ENCODE results near the gene RECQL.

The RECQL gene, protein sequence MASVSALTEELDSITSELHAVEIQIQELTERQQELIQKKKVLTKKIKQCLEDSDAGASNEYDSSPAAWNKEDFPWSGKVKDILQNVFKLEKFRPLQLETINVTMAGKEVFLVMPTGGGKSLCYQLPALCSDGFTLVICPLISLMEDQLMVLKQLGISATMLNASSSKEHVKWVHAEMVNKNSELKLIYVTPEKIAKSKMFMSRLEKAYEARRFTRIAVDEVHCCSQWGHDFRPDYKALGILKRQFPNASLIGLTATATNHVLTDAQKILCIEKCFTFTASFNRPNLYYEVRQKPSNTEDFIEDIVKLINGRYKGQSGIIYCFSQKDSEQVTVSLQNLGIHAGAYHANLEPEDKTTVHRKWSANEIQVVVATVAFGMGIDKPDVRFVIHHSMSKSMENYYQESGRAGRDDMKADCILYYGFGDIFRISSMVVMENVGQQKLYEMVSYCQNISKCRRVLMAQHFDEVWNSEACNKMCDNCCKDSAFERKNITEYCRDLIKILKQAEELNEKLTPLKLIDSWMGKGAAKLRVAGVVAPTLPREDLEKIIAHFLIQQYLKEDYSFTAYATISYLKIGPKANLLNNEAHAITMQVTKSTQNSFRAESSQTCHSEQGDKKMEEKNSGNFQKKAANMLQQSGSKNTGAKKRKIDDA

DNA sequence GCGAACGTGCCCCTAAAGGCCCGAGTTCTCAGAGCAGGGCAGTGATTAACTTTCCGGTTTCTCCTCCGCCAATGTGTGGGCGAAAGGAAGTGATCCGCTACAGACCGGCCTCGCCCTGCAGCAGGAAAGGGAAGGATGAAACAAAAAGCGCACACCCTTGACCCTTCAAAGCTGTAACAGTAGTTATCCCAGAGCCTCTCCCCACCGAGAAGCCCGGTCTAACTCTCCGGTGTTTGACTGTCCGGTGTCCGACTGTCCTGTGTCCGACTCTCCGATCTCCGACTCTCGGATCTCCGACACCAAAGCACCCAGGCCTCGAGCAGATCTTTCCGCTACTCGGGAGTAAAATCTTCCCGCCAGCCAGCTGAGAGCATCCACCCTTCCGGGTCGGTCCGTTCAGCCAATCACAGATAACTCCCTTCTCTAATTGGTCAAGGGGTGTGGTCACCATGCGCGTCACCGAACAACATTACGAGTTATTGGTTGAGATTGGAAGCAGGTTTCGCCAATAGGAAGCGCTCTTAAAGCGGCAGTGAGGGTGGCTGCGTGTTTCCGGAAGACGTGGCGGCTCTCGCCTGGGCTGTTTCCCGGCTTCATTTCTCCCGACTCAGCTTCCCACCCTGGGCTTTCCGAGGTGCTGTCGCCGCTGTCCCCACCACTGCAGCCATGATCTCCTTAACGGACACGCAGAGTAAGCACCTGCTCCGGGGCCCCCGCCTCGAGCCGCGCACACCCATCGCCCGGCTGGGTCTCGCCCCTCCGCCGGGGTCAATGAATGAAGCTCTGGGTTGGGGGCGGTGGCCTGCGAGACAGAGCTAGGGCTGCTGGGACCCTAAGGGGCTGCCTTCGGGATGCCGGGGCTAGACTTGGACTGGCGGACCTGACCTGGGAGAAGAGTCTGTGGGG is at the start of gene RECQL, which contains the start of gene GOLT1B:
TSS of gene RECQL (minus strand) at position 378 of the 906 bp plus-strand sequence. CDS start 2,065 bp downstream, outside the sequence.
TSS of gene GOLT1B (plus strand) at position 532 of the 906 bp plus-strand sequence. CDS start at position 667, 135 bp downstream.
- peak; percentile 88 for FAIRE-seq

DNA sequence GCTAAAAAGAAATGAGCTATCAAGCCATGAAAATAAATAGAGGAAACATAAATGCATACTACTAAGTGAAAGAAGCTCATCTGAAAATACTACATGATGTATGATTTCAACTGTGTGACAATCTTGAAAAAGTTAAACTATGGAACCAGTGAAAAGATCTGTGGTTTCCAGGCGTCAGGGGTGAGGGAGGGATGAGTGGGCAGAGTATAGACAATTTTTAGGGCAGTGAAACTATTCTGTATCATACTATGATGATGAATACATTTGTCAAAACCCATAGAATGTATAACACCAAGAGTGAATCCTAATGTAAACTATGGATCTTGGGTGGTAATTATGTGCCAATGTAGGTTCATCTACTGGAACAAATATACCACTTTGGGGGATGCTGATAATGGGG is 46.0 kb upstream of the RECQL start:
- FAIRE-seq = no peak

DNA sequence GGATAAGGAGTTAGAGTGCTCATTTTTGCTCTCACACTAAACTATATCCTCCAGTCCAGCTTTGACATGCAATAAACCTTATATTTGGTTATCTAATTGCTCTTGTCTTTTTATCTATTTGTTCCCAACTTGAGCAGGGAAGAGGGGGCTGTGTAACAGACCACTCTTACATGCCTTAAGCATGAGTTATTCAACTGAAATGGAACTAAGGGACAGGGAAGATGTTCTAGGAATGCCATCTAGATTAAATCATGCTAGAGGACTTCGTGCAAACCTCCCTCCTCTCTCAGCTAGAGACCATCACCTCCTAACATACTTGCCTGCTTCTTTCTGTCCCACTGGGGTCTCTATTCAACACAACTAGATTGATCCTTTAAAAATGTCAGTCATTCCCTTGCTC is 45.3 kb upstream of the RECQL start:
- FAIRE-seq = no peak

DNA sequence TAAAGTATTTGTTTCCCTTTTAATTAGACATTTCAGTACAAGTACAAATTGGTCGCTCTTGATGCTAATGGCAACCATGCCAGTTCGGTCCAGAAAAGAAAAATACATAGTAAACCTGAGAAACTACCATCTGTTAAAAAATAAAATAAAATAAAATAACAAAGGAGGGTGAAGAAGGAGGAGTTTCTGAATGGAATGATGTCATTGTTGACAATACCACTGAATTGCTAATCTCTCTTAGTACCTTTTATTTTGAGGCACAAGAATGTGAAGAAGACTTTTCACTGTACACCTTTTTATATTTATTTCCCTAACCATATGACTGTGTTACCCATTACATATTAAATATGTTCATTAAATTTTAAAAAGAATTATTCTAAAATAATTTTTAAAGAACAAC is 44.1 kb upstream of the RECQL start:
- FAIRE-seq = no peak

DNA sequence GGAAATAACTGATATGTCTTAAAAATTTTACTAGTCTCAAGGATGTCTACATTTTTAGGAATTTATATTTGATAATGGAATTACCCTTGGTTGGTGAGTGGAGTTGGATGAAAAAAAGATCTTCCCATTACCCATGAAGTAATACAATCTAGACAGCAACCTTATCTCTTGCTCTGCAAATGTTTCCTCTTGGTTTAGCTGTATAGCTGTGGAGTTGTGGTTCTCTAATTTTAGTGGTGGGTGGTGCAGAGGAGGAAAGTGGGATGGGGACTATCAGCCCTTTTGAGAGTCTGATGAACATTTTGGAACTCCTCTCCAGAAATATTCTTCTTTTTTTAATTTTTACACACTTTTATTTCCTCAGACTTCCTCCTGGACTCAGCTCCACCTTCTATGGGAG is 41.7 kb upstream of the RECQL start:
- FAIRE-seq = no peak

DNA sequence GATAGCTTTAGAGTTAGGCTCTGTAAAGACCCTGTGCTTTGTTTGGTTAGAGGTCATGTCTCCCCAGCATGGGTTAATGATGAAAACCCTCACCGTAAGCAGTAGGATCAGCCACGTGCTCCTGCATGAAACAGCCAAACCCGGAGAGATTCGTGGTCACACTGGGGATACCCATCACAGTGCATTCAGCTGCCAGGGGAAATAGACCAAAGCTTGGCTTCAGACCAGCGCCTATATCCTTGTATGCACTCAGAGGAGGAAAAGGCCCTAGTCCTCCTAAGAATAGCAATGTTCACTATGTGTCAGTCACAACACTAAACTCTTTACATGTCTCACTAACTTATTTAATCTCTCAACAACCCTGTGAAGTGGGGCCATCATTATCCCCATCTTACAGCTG is 41.0 kb upstream of the RECQL start:
- FAIRE-seq = no peak

DNA sequence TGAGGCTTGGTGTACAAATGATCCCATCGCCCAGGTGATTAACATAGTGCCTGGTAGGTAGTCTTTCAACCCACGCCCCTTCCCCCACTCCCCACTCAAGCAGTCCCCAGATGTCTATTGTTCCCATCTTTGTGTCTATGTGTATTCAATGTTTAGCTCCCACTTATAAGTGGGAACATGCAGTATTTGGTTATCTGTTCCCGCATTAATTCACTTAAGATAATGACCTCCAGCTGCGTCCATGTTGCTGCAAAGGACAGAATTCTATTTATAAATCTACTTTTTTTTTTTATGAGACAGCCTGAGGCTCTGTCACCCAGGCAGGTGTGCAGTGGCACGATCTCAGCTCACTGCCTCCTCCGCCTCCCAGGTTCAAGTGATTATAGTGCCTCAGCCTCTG is 40.3 kb upstream of the RECQL start:
- FAIRE-seq = no peak

DNA sequence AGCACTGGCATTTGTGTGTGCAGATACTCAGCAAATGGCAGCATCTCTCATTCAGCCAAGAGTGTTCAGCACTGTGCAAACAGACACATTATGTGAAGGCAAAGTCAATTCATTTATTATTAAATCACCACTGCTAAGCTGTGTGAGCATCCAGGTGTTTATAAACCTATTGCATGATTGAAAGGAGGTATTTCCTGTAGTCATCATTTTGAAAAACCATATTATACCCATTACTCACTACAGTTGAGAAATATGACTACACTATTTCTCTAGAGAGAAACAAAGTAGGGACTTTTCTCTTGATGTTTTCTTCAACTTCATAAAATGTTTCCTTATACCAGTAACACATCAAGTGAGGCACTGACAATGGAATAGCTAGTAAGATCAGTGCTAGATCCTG is 38.4 kb upstream of the RECQL start:
- no peak for FAIRE-seq

DNA sequence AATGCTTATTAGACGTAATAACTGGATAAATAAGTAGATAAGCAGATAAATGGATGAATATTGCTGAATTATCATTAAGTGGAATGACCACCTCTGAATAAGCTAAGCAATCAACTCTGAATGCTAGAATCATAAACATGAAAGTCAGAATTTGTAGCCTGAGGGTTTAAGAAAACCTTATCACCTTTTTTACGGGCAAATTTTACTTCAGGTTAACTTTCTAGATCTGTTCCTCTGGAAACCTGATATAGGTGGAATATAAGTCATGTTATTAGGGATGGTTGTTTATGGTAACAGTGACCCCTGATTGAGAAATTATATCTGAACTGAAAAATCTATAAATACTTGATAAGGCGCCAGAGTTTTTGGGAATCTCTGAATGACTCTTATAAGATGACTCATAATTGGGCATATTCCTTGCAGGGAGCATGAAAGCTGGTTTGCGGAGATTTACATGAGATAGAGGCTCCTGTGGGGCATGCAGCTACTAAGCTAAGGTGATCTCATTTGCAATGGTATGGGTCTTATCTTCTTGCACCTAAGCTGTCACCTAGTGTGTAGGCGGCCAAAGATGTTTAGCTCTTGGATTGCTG is 36.7 kb upstream of the RECQL start:
- no peak for FAIRE-seq

DNA sequence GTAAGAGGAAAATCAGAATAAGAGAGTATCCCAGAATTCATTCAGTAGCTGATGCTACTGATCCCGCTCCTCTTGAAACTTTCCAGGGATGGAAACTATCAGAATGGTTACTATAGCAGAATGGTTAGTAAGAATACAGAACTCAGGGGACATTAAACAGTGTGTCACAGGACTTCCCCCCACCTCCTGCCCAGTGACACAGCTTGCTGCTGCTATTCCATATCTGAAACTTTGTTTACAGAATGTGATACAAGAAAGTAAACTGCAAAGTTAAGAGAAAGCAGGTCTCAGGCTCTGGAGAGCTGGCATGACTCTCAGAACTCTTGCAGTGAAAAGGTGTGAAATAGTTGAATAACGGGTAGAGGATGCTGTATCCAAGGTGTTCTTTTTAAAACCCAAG is 28.0 kb upstream of the RECQL start:
- no peak for FAIRE-seq

DNA sequence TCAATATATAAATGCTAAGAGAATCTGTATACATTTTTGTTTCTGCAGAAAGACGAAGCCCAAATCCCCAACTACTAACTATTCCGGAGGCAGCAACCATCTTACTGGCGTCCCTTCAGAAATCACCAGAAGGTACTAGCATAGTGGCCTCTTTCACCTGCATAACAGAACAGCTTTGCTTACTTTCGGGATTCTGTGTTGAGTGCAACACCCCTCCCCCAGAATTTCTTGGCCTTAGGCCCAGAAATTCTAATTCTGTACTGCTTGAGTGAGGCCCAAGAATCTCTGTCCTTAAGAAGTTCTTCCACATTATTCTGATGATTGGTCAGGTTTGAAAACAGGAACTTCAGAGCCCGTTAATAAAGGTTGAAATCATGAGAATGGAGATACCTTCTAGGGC is 27.5 kb upstream of the RECQL start:
- FAIRE-seq = no peak

DNA sequence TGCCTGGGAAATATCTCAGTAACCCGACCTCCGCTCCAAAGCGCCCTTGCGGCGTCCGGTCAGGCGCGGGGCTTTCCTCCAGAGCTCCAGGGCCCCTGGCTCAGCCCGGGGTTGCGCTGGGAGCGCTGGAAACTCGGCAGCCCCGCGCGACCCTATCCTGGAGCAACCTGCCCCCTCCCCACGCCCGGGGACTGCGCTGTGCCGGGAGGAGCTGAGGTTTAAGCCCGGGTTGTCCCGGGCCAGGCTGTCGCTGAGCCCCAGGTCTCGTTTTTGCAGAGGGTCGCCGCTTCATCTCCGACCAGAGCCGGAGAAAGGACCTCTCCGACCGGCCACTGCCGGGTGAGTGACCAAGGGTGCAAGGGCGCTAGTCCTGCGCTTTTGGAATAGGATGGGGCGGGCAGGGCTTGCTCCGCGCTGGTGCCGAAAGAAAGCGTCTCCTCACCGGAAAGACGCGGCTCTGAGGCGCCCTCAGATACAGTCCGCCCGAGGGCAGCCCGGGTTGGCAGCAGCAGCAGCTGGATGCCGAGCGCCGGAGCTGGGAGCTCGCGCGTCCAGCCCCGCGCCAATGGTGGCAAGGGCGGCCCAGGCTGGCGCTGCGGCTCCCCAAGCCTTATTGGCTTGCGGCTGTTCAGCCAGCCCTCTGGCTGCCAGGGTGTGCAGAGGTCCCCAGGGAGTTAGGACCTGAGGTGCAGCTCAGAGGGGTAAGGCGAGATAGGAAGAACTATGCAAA is 26.2 kb upstream of the RECQL start:
- no peak for FAIRE-seq

DNA sequence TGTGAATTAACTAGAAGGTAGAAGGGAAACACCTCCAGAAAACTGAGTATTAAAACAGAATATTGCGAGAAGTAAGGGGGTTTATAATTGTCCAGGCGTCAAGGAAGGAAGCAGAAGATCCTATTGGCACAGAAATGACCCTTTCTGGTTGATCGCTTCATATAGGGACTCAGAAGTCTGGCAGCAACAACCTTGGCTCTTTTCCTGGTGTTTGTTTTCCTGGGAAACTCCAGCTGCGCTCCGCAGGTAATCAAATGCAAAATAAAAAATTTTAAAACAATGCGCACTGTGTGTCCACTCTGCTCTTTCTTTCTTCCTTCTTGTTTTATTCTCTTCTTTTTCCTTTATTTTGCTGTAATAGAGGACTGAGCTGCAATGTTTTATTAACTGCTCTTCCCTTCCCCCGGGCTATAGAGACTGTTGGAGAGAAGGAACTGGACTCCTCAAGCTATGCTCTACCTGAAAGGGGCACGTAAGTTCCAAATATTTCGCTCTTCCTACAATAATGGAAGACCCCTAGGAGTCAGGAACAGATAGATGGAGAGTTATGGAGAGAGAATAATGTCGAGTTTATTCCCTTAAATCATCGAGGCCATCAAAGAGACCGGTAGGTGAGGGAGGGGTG is 25.4 kb upstream of the RECQL start:
- FAIRE-seq = no peak

DNA sequence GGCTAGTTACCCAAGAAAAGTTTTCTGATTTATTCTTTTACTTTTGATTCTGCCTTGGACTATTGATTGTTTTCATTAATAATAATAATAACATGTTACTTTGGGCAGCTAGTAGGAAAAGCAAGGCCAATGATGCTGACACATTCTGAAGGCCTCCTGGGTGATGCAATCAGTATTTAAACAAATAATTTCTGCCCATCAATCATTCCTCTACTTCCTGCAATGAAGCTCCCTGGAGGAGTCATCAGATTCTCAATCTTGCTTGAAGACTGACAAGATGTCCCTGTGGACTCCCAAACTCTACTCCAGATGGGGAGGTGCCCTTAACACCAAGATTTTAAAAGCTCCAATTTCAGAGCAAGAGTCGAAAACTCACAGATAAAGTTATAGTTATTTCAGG is 24.6 kb upstream of the RECQL start, which contains the start of gene SPX:
TSS of gene SPX (plus strand) at position 244 of the 400 bp plus-strand sequence. CDS start 177 bp downstream, outside the sequence.
- FAIRE-seq = no peak

DNA sequence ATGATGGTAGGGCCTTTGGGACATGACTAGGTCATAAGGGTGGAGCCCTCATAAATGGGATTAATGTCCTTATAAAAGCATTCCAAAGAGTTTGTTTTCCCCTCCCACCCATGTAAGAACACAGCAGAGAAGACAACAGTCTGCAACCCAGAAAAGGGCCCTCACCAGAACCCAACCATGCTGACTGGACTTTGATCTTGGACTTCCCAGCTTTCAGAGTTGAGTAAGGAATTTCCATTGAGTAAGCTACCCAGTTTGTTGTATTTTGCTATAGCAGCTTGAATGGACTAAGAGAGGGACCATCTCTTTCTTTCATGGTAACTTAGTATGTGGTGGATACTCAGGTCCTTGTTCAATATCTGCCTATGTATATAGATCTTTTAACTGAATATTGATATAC is 21.7 kb upstream of the RECQL start:
- FAIRE-seq = no peak

DNA sequence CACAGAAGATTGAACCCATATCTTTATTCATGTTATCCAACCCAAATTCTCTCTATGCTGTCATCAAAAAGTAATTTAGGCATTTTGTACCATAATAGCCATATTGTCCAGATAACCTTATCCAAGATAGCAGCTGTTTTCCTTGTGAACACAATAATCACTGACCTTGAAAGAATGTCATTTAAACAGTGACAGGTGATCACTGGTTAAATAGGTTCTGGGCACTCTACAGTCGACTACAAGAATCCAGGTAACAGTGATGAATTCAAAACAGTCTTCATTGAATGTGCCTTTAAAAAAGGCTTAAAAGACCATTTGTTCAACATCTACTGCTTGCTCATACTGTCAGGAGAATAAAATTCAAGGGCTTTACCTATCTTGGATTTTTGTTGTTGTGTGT is 20.1 kb upstream of the RECQL start:
- no peak for FAIRE-seq

DNA sequence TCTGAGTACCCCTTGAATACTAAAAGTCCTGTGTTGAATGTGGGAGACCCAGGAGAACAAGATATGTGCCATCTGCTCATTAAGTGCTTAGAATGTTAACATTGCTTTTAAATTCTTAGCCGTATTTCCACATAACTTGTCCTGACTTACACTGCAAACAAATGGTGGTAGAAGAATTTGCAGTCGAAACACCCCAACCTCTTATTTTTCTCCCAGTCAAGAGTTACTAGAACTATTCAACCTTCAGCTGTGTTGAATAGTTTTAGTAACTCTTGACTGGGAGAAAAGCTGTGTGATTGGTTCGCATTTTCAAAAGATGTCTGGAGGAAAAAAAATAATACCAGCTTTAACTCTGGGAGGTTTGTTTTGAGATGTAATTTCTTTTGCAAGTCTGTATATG is 17.0 kb upstream of the RECQL start:
- no peak for FAIRE-seq

DNA sequence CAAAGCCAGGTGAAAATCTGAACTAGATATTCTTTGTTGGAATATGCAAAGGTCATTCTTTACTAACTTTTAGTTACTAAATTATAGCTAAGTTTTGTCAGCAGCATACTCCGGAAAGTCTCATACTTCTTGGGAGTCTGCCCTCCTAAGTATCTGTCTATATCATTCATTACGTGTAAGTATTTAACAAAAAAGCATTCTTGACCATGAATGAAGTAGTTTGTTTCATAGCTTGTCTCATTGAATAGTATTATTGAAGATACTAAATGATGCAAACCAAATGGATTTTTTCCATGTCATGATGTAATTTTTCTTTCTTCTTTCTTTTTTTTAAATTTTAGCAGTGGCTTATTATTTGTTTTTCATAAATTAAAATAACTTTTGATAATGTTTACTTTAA is 14.8 kb upstream of the RECQL start:
- no peak for FAIRE-seq

DNA sequence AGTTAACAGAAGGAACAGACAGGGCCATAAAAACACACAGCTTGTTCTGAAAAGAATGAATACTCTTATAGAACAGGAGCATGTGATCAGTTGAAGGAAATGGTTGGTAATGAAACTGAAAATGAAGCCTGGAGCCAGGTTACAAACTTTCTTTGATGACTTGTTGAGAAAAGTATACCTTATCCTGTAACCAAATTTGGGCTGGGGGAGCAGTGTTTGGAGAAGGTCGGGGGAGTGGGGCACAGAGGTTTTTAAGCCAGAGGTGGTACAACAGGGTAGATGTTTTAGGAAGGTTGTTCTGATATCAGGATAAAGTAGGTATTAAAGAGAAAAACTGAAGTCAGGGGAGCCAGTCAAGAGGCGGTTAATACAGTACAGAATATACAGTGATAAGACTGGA is 8.3 kb upstream of the RECQL start:
- no peak for FAIRE-seq

DNA sequence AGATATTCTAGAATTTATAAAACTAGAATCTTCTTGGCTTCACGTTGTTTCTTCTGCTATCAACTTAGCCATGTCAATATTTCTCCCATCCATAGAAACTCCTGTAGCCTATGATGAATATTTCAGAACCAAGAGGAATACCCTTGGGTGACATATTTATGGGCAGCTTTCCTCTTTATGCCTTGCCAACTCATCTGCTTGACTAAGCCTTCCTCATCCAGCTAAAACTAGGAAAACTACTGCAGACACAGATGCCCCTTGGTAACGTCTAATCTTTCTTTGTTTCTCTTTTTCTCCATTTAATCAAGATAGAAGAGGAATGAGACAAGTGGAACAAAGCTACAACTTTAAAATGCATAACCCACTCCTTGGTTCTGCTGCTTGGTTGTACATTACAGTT is 6.4 kb upstream of the RECQL start:
- FAIRE-seq = no peak

DNA sequence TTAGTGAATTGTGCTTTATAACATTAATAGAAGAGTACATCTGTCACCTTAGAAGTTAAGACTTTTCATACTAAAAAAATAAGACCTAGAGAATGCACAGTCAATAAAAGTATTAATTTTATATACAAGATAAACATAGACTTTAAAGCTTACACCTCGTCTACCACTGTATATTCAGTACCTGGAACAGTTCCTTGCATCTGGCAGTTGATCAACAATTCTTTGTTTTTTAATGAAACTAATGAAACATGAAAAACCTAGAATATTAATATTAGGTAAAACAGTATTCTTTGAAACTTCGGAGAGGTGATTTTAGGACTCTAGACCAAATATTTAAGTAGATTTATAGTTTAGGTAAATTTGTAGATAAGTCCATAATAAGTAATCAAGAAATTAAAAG is 4.5 kb upstream of the RECQL start:
- no peak for FAIRE-seq

DNA sequence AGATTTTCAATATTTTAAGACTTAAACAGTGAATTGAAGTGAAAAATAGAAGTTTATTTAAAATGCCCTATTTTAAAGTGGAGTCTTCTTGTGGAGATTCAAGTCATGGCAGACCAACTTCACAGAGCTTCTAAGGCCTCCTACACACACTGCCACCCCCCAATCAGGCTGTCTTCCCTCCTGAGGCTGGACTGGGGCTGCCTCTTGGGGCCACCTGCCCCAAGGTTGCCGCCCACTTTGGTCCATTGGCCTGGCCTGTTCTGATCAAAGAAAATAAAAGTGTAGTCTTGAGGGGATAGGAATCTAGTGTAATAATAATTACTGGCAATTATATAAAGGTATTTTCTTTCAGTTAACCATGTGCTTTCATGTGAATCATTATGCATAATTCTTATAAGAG is 1.4 kb upstream of the RECQL start:
- FAIRE-seq = no peak

Measured in colon (tissue), 2 donors.